Endothelial cell of umbilical vein (primary cell): Measurements from ENCODE around the gene TIAM1.

ENCODE experiments used
- CTCF ChIP-seq, 2 donors: IDR thresholded peaks; 1 replicate in 1 of 2; 2 replicates in 1 of 2; pipeline ENCODE4 v1.5.1; 2011; ENCODE audit warnings: low read length in 2 of 2, mild to moderate bottlenecking in 2 of 2, moderate library complexity in 2 of 2, control low read depth in 1 of 2, inconsistent platforms in 1 of 2, low read depth in 1 of 2; ENCODE audit not compliant: insufficient read depth in 1 of 2; ENCODE audit errors: extremely low read depth in 1 of 2
- EZH2 ChIP-seq: IDR thresholded peaks from 2 replicates; pipeline ENCODE4 v1.6.1; 2012; ENCODE audit warnings: borderline replicate concordance, low read depth, mild to moderate bottlenecking, moderate library complexity, low read length, inconsistent platforms; ENCODE audit not compliant: severe bottlenecking

- TF ChIP-seq CTCF (IDR thresholded peaks at IDR 0.05; ENCODE audit: extremely low read depth in 1 of 2, insufficient read depth in 1 of 2, low read depth in 1 of 2, low read length in 2 of 2) = no peak
- no peak for TF ChIP-seq EZH2
Measured at GRCh38 chr21:31201144-31201543, 142.9 kb downstream of the TIAM1 start.
